Pericardium fibroblast (primary cell): ENCODE measurements around the gene ZAR1. TPM values are rescaled to one million over a fixed set of nuclear protein-coding genes. Genes with fewer than 3 reads are reported as not detected.

Experiments used
- total RNA-seq: library from RNA; depleted of rRNA; stranded (reverse); fragments of >200 nt; gene quantifications from 2 replicates; pipeline ENCODE4 v1.2.3, GENCODE V29; 2015

ZAR1 gene
- 2.0 TPM in 1 of 2 replicates, not detected in the other for total RNA-seq

GRCh38 chr4:48490012-48490679, at the start of gene ZAR1:
TSS of gene ZAR1 (plus strand) at chr4:48490252. CDS start at chr4:48490292, 40 bp downstream.

GRCh38 chr4:48483006-48483776, 6.9 kb upstream of the ZAR1 start, which contains the start of gene SLC10A4:
TSS of gene SLC10A4 (plus strand) at chr4:48483343. CDS start at chr4:48483562, 219 bp downstream.

Other genes starting within 250 kb of the ZAR1 start
- 0.09 TPM in 1 of 2 replicates, not detected in the other for gene TEC, start 220.4 kb upstream of the ZAR1 start, total RNA-seq
- gene SLAIN2, start 148.7 kb upstream of the ZAR1 start, total RNA-seq = 24.3 and 41.0 TPM in 2 replicates
- gene SLC10A4, start 6.9 kb upstream of the ZAR1 start, total RNA-seq = 0.12 TPM in 1 of 2 replicates, not detected in the other